OCI-LY7 (cell line): ENCODE data around the gene KCNK7. TPM values are rescaled to one million over a fixed set of nuclear protein-coding genes. Genes with fewer than 3 reads are reported as not detected.
"Not testable (repeated sequence)": the region's sequence is repeated elsewhere in the genome, so short reads cannot be mapped to it uniquely, and the experiment has no call there.

ENCODE experiments used
- BruUV-seq: library from RNA; stranded (reverse); fragments of 400-500 nt; replicated peaks from 2 replicates; lab custom pipeline; 2021; lab: Mats Ljungman, UMichigan
- CTCF ChIA-PET: fragments of 300-600 bp; sonication (Branson Sonifier 250); formaldehyde crosslinking; loops from one replicate; lab custom pipeline; 2022; ENCODE audit warnings: antibody characterized with exemption; ENCODE audit not compliant: unreplicated experiment; lab: Charles Lee
- POLR2A ChIA-PET: fragments of 300-600 bp; sonication (Branson Sonifier 250); formaldehyde crosslinking; loops from one replicate; lab custom pipeline; 2022; ENCODE audit warnings: antibody characterized with exemption; lab: Charles Lee
- DNase-seq: peaks from one replicate; pipeline ENCODE4 v3.0.0-alpha.2; 2015; ENCODE audit warnings: low spot score
- H2AFZ ChIP-seq: fragments of 200-600 bp; sonication (generic), shearing (Covaris generic); 2 replicates; pipeline ENCODE4 v1.6.1; 2014; ENCODE audit warnings: mild to moderate bottlenecking, antibody characterized with exemption, low read length, moderate library complexity
- H3K27ac ChIP-seq: fragments of 200-600 bp; sonication (generic); 2 replicates; pipeline ENCODE4 v1.5.1; 2014; ENCODE audit warnings: mixed run types, low read depth, mild to moderate bottlenecking, moderate library complexity, low read length, inconsistent platforms; ENCODE audit not compliant: poor library complexity, severe bottlenecking
- H3K36me3 ChIP-seq: fragments of 200-600 bp; sonication (generic); 2 replicates; pipeline ENCODE4 v1.6.1; 2014; ENCODE audit warnings: mild to moderate bottlenecking, antibody characterized with exemption, low read length, moderate library complexity, mixed read lengths; ENCODE audit not compliant: insufficient read depth
- H3K4me1 ChIP-seq: fragments of 200-600 bp; sonication (generic); 2 replicates; pipeline ENCODE4 v1.5.1; 2014; ENCODE audit warnings: mild to moderate bottlenecking, low read length; ENCODE audit not compliant: insufficient read depth, poor library complexity, severe bottlenecking
- H3K4me2 ChIP-seq: fragments of 200-600 bp; sonication (generic); 2 replicates; pipeline ENCODE4 v1.6.1; 2014; ENCODE audit warnings: mild to moderate bottlenecking, low read length
- H3K4me3 ChIP-seq: fragments of 200-600 bp; sonication (generic); 2 replicates; pipeline ENCODE4 v1.5.1; 2014; ENCODE audit warnings: mild to moderate bottlenecking, low read depth, low read length; ENCODE audit not compliant: poor library complexity, severe bottlenecking
- H3K79me2 ChIP-seq: fragments of 200-600 bp; sonication (generic); 2 replicates; pipeline ENCODE4 v1.6.1; 2016; ENCODE audit warnings: low read depth, mild to moderate bottlenecking, low read length, moderate library complexity, mixed read lengths; ENCODE audit not compliant: insufficient read depth
- H3K9me2 ChIP-seq: fragments of 200-600 bp; sonication (generic); 2 replicates; pipeline ENCODE4 v1.6.1; 2016; ENCODE audit warnings: mild to moderate bottlenecking, low read length, mixed read lengths; ENCODE audit not compliant: insufficient read depth
- H3K9me3 ChIP-seq: fragments of 200-600 bp; sonication (generic); 2 replicates; pipeline ENCODE4 v1.6.1; 2014; ENCODE audit warnings: mild to moderate bottlenecking, mixed run types, low read length, mixed read lengths
- H4K20me1 ChIP-seq: fragments of 200-600 bp; sonication (generic); 2 replicates; pipeline ENCODE4 v1.6.1; 2014; ENCODE audit warnings: mild to moderate bottlenecking, antibody characterized with exemption, low read length, moderate library complexity, mixed read lengths; ENCODE audit not compliant: insufficient read depth
- CTCF ChIP-seq: fragments of 200-600 bp; sonication (generic); conservative IDR thresholded peaks from 2 replicates; pipeline ENCODE4 v1.5.1; 2014; ENCODE audit warnings: mild to moderate bottlenecking, antibody characterized with exemption, low read length, moderate library complexity, mixed read lengths
- EZH2phosphoT487 ChIP-seq: fragments of 200-600 bp; sonication (generic); IDR thresholded peaks from 2 replicates; pipeline ENCODE4 v1.6.1; 2018; ENCODE audit warnings: low read depth, borderline replicate concordance, mild to moderate bottlenecking, mixed run types, antibody characterized with exemption, low read length, moderate library complexity, mixed read lengths
- intact Hi-C: fragments of 100-400 bp; cut with micrococcal nuclease; formaldehyde crosslinking; loops from one replicate; pipeline ENCODE4 v1.10.0; 2022; ENCODE audit not compliant: unreplicated experiment
- total RNA-seq, 2 experiments: library from RNA; depleted of rRNA in 1 of 2; stranded (reverse); fragments of >200 nt in 1 of 2; shearing (Covaris generic) in 1 of 2; gene quantifications; 2 replicates each; pipeline ENCODE4 v1.2.3, GENCODE V29; 2014 to 2022

KCNK7 gene
- total RNA-seq, 2 experiments from 2014 or later = 0.68 to 1.4 TPM

- intact Hi-C loops = no loop called here
- peaks cover 24% of the 10 kb centered on the region for H3K79me2 ChIP-seq
- no peaks in the 10 kb centered on the region for H3K36me3 ChIP-seq
- CTCF ChIA-PET = interaction anchor here (0.5 to 1.0 kb wide), 3 partner anchors 14 to 325 kb away, joined by 3 to 6 read pairs (median 3); partner anchors contain the start of gene CCDC85B
- peak overlapping the region; percentile 41 for H3K4me2 ChIP-seq
- BruUV-seq = no TSS peak
- no peaks in the 10 kb centered on the region for H3K9me3 ChIP-seq
- H3K9me2 ChIP-seq = no peaks in the 10 kb centered on the region
- POLR2A ChIA-PET = interaction anchor here (0.6 to 1.1 kb wide), 6 partner anchors 9 to 559 kb away, joined by 3 to 12 read pairs (median 5); no protein-coding TSS in a partner anchor
- H4K20me1 ChIP-seq = no peaks in the 10 kb centered on the region
- no peak overlapping the region for H3K4me3 ChIP-seq
- no peak overlapping the region for H2AFZ ChIP-seq
- no peak for TF ChIP-seq CTCF
- no peak for DNase-seq
- H3K27ac ChIP-seq = peak overlapping the region; percentile 4
- peaks cover 32% of the 10 kb centered on the region for H3K4me1 ChIP-seq
Observed at GRCh38 chr11:65565624-65566453, 29.8 kb downstream of the KCNK7 start.

- H3K9me2 ChIP-seq, H3K9me3 ChIP-seq, intact Hi-C loops, H3K4me3 ChIP-seq, H4K20me1 ChIP-seq, CTCF ChIA-PET, DNase-seq, BruUV-seq, H2AFZ ChIP-seq, H3K36me3 ChIP-seq: not testable (repeated sequence)
- H3K27ac ChIP-seq = peak overlapping the region; percentile 4
- peaks cover 18% of the 10 kb centered on the region for H3K79me2 ChIP-seq
- peak overlapping the region; percentile 41 for H3K4me2 ChIP-seq
- POLR2A ChIA-PET = interaction anchor here (0.6 to 1.1 kb wide), 2 partner anchors 8 to 24 kb away, joined by 3 to 4 read pairs; no protein-coding TSS in a partner anchor
- H3K4me1 ChIP-seq = peaks cover 32% of the 10 kb centered on the region
Observed at GRCh38 chr11:65564879-65565559, 30.6 kb downstream of the KCNK7 start.

- H4K20me1 ChIP-seq = no peaks in the 10 kb centered on the region
- peaks cover 26% of the 10 kb centered on the region for H3K4me1 ChIP-seq
- intact Hi-C loops = no loop called here
- no peaks in the 10 kb centered on the region for H3K36me3 ChIP-seq
- H3K4me3 ChIP-seq = no peak overlapping the region
- H3K79me2 ChIP-seq = peaks cover 9% of the 10 kb centered on the region
- no peak for TF ChIP-seq EZH2phosphoT487
- no peak for TF ChIP-seq CTCF
- no peak for DNase-seq
- CTCF ChIA-PET = interaction anchor here (0.9 kb wide), 1 partner anchor 38 kb away, joined by 3 read pairs; no protein-coding TSS in a partner anchor
- no TSS peak for BruUV-seq
- H3K9me2 ChIP-seq = no peaks in the 10 kb centered on the region
- no peak overlapping the region for H3K4me2 ChIP-seq
- no peaks in the 10 kb centered on the region for H3K9me3 ChIP-seq
- H3K27ac ChIP-seq = no peak overlapping the region
- H2AFZ ChIP-seq = no peak overlapping the region
- POLR2A ChIA-PET = interaction anchor here (0.7 kb wide), 1 partner anchor 29 kb away, joined by 5 read pairs; no protein-coding TSS in a partner anchor
Observed at GRCh38 chr11:65563601-65564000, 32.0 kb downstream of the KCNK7 start.
